HCT116 (cell line): ENCODE data around the gene CPT1A. TPM values are rescaled to one million over a fixed set of nuclear protein-coding genes. Genes with fewer than 3 reads are reported as not detected.

ENCODE experiments used
- ATAC-seq: fragments of 200-7000 bp; cut with Tn5 transposase; 2 replicates; pipeline ENCODE4 v1.9.1; 2020; ENCODE audit warnings: mild to moderate bottlenecking, moderate library complexity
- BruUV-seq: library from RNA; stranded (reverse); fragments of 400-500 nt; replicated peaks from 2 replicates; lab custom pipeline; 2021; lab: Mats Ljungman, UMichigan
- CTCF ChIA-PET: fragments of 300-600 bp; sonication (Branson Sonifier 250); formaldehyde crosslinking; loops from one replicate; lab custom pipeline; 2021; ENCODE audit warnings: antibody characterized with exemption; lab: Charles Lee
- POLR2A ChIA-PET: fragments of 300-600, 350-600 bp; sonication (Branson Sonifier 250); formaldehyde crosslinking; loops from one replicate; lab custom pipeline; 2021; ENCODE audit warnings: antibody characterized with exemption; lab: Charles Lee
- RAD21 ChIA-PET, 2 experiments: fragments of 300-600 bp; sonication (Branson Sonifier 250); formaldehyde crosslinking; loops; one replicate each; lab custom pipeline; 2023; ENCODE audit warnings: low total read pairs in 2 of 2; ENCODE audit not compliant: uncharacterized antibody in 2 of 2, unreplicated experiment in 2 of 2, low non-redundant PET in 1 of 2; lab: Charles Lee
- DNase-seq: peaks from one replicate; pipeline ENCODE4 v3.0.0-alpha.2; 2010; ENCODE audit warnings: low read depth, low spot score
- H2AFZ ChIP-seq: fragments of 200-600 bp; shearing (Covaris generic), sonication (generic); 2 replicates; pipeline ENCODE4 v1.6.1; 2017; ENCODE audit warnings: low read depth, mixed run types, mixed read lengths, antibody characterized with exemption, low read length; ENCODE audit not compliant: poor library complexity, severe bottlenecking
- H3K27ac ChIP-seq: 2 replicates; pipeline ENCODE4 v1.5.1; 2012; ENCODE audit warnings: low read depth, low read length
- H3K27me3 ChIP-seq: fragments of 200-600 bp; sonication (generic); 2 replicates; pipeline ENCODE4 v1.6.1; 2016; ENCODE audit warnings: mixed run types, low read length, mixed read lengths; ENCODE audit not compliant: insufficient read depth
- H3K36me3 ChIP-seq, 2 experiments: fragments of 200-500 bp in 1 of 2; fragments of 200-600 bp in 1 of 2; sonication (Bioruptor generic) in 1 of 2; sonication (generic) in 1 of 2; 2 replicates each; pipeline versions ENCODE4 v1.5.1 to v1.6.1; 2014 to 2016; ENCODE audit warnings: low read length in 2 of 2, inconsistent platforms in 1 of 2, mixed read lengths in 1 of 2, mixed run types in 1 of 2; ENCODE audit not compliant: insufficient read depth in 2 of 2, control insufficient read depth in 1 of 2
- H3K4me1 ChIP-seq, 2 experiments: fragments of 200-600 bp in 1 of 2; sonication (generic) in 1 of 2; 2 replicates each; pipeline versions ENCODE4 v1.5.1 to v1.6.1; 2012 to 2017; ENCODE audit warnings: low read length in 2 of 2, inconsistent platforms in 1 of 2, mild to moderate bottlenecking in 1 of 2, mixed read lengths in 1 of 2, mixed run types in 1 of 2, moderate library complexity in 1 of 2; ENCODE audit not compliant: insufficient read depth in 2 of 2, control insufficient read depth in 1 of 2
- H3K4me2 ChIP-seq: fragments of 200-600 bp; sonication (generic); 2 replicates; pipeline ENCODE4 v1.6.1; 2017; ENCODE audit warnings: mixed run types, low read length, mixed read lengths
- H3K4me3 ChIP-seq, 2 experiments: fragments of 200-600 bp in 1 of 2; sonication (generic) in 1 of 2; replicated peaks in 1 of 2; 2 replicates each; pipeline ENCODE4 v1.5.1; 2011 to 2016; ENCODE audit warnings: low read length in 2 of 2, control low read depth in 1 of 2, low read depth in 1 of 2, mild to moderate bottlenecking in 1 of 2, mixed read lengths in 1 of 2, mixed run types in 1 of 2
- H3K79me2 ChIP-seq: fragments of 200-600 bp; sonication (generic); 2 replicates; pipeline ENCODE4 v1.6.1; 2017; ENCODE audit warnings: mild to moderate bottlenecking, mixed run types, low read length, moderate library complexity, mixed read lengths; ENCODE audit not compliant: insufficient read depth
- H3K9ac ChIP-seq: fragments of 200-600 bp; sonication (generic); 2 replicates; pipeline ENCODE4 v1.6.1; 2016; ENCODE audit warnings: low read length, mixed read lengths
- H3K9me2 ChIP-seq: fragments of 200-600 bp; sonication (generic), shearing (Covaris generic); 2 replicates; pipeline ENCODE4 v1.6.1; 2017; ENCODE audit warnings: mixed run types, mild to moderate bottlenecking, moderate library complexity; ENCODE audit not compliant: insufficient read depth
- H3K9me3 ChIP-seq, 2 experiments: fragments of 200-500 bp in 1 of 2; fragments of 200-600 bp in 1 of 2; sonication (Bioruptor generic) in 1 of 2; sonication (generic) in 1 of 2; 2 replicates each; pipeline ENCODE4 v1.6.1; 2014 to 2017; ENCODE audit warnings: low read length in 2 of 2, mixed read lengths in 2 of 2, inconsistent platforms in 1 of 2, low read depth in 1 of 2, mild to moderate bottlenecking in 1 of 2, mixed run types in 1 of 2, moderate library complexity in 1 of 2; ENCODE audit not compliant: control insufficient read depth in 1 of 2, insufficient read depth in 1 of 2
- H4K20me1 ChIP-seq: fragments of 200-600 bp; sonication (generic), shearing (Covaris generic); 2 replicates; pipeline ENCODE4 v1.6.1; 2017; ENCODE audit warnings: mixed run types, mild to moderate bottlenecking, moderate library complexity; ENCODE audit not compliant: insufficient read depth
- EZH2phosphoT487 ChIP-seq: fragments of 200-600 bp; IDR thresholded peaks from 2 replicates; pipeline ENCODE4 v1.6.1; 2018; ENCODE audit warnings: antibody characterized with exemption, borderline replicate concordance
- FOSL1 ChIP-seq: IDR thresholded peaks from 2 replicates; pipeline ENCODE4 v1.6.1; 2012; ENCODE audit warnings: low read depth
- JUND ChIP-seq: IDR thresholded peaks from 2 replicates; pipeline ENCODE4 v1.6.1; 2012
- RAD21 ChIP-seq: IDR thresholded peaks from 2 replicates; pipeline ENCODE4 v1.6.1; 2012; ENCODE audit warnings: low read depth, mild to moderate bottlenecking
- SIN3A ChIP-seq: IDR thresholded peaks from 2 replicates; pipeline ENCODE4 v1.6.1; 2012; ENCODE audit warnings: low read depth
- SP1 ChIP-seq: IDR thresholded peaks from 2 replicates; pipeline ENCODE4 v1.6.1; 2012; ENCODE audit warnings: low read depth
- YY1 ChIP-seq: IDR thresholded peaks from 2 replicates; pipeline ENCODE4 v1.6.1; 2011; ENCODE audit warnings: low read length, low read depth, moderate library complexity, mild to moderate bottlenecking; ENCODE audit not compliant: insufficient replicate concordance; ENCODE audit errors: extremely low read depth
- intact Hi-C: fragments of 100-400 bp; cut with micrococcal nuclease; formaldehyde crosslinking; loops from 2 replicates; pipeline ENCODE4 v1.10.0; 2022
- total RNA-seq: library from RNA; stranded (reverse); gene quantifications from one replicate; pipeline ENCODE4 v1.2.1, GENCODE V29; 2021; ENCODE audit not compliant: unreplicated experiment

Gene CPT1A
- total RNA-seq, 1 experiment from 2014 or later: 54.4 TPM

GRCh38 chr11:68724293-68724692 lies 117.4 kb downstream of the CPT1A start:
- ChIA-PET RAD21 (no interaction called here), CTCF (no interaction called here), POLR2A (no interaction called here)
- H3K27ac ChIP-seq: no peak overlapping the region
- H3K4me2 ChIP-seq: no peak overlapping the region
- no TSS peak for BruUV-seq
- H3K27me3 ChIP-seq: no peaks in the 10 kb centered on the region
- no peak overlapping the region for H3K4me3 ChIP-seq
- H3K9me2 ChIP-seq: no peaks in the 10 kb centered on the region
- intact Hi-C loops: no loop called here
- ATAC-seq (no peak), DNase-seq (no peak)
- no peaks in the 10 kb centered on the region for H3K4me1 ChIP-seq
- H3K36me3 ChIP-seq: no peaks in the 10 kb centered on the region
- no peaks in the 10 kb centered on the region for H3K9me3 ChIP-seq
- no peaks in the 10 kb centered on the region for H3K79me2 ChIP-seq
- H3K9ac ChIP-seq: no peak overlapping the region
- no peak overlapping the region for H2AFZ ChIP-seq
- H4K20me1 ChIP-seq: no peaks in the 10 kb centered on the region
- TF ChIP-seq JUND (no peak), SP1 (no peak), EZH2phosphoT487 (no peak), YY1 (no peak), RAD21 (no peak)

GRCh38 chr11:68722143-68722542 lies 119.6 kb downstream of the CPT1A start:
- DNase-seq (no peak), ATAC-seq (no peak)
- no TSS peak for BruUV-seq
- intact Hi-C loops: no loop called here
- Histone ChIP-seq H3K4me3 (no peak overlapping the region), H3K9ac (no peak overlapping the region), H3K9me2 (no peaks in the 10 kb centered on the region), H3K36me3 (no peaks in the 10 kb centered on the region), H3K9me3 (no peaks in the 10 kb centered on the region), H3K27me3 (no peaks in the 10 kb centered on the region), H4K20me1 (no peaks in the 10 kb centered on the region), H2AFZ (no peak overlapping the region), H3K4me1 (no peaks in the 10 kb centered on the region), H3K79me2 (no peaks in the 10 kb centered on the region), H3K27ac (no peak overlapping the region), H3K4me2 (no peak overlapping the region)
- ChIA-PET POLR2A (no interaction called here), CTCF (no interaction called here), RAD21 (no interaction called here)
- no peak for TF ChIP-seq FOSL1
- no peak for TF ChIP-seq SIN3A
- TF ChIP-seq SP1: no peak
